ENCODE data around the gene CAPN5.
"Not testable (repeated sequence)": the region's sequence is repeated elsewhere in the genome, so short reads cannot be mapped to it uniquely, and the experiment has no call there.

Gene CAPN5

DNA sequence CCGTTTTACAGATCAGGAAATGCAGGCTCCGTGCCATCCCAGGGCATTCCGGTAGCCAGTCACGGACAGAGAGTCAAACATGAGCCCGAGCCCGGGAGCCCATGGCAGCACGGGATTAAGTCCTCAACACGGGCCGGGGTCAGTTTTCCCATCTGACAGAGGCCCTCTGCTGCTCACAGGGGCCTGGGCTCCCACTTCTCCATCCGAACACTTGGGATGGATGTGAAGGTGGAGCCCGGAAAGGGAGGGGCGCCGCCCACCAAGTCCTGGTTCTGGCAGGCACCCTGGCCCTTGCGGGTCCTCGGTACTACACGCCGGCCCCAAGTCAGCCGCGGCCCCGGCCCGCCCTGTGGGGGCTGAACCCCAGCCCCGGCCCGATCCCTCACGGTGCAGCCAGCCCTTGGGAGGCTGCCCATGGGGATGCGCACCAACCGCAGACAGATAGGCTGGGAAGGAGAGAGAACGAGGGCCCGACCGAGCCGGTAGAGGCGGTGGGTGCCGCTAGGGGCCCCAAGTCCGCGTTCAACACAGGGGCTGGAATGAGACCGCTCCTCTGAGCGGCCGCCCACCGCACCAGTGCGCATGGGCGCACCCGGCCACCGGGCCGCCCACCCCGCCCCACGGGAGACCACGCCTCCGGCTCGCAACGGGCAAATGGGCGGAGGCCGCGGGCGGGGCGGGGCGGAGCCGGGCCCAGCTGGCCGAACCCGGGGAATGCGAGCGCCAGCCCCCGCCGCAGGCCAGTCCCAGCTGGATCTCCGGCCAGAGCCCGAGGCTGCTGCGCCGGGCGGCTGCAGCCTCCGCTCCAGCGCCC lies at the start of gene CAPN5:
Gene CAPN5, plus strand, starts transcription at position 743 of the 814 bp plus-strand sequence. CDS start 17,916 bp downstream, outside the sequence.
- TF ChIP-seq CTCF (IDR thresholded peaks at IDR 0.05; ENCODE audit: poor library complexity, severe bottlenecking): peak; percentile 28
- ATAC-seq (ENCODE audit: low read depth): peak; percentile 90
- Histone ChIP-seq H3K9me3 (ENCODE audit: severe bottlenecking) (no peaks in the 10 kb centered on the region), H3K4me1 (ENCODE audit: insufficient read depth, poor library complexity, severe bottlenecking) (no peaks in the 10 kb centered on the region), H3K27ac (ENCODE audit: poor library complexity, severe bottlenecking) (no peak within 1 kb of the TSS), H3K36me3 (ENCODE audit: low read depth) (no peaks in the 10 kb centered on the region), H3K4me3 (ENCODE audit: severe bottlenecking) (peak within 1 kb of the TSS; percentile 56), H3K27me3 (ENCODE audit: insufficient read depth, poor library complexity, severe bottlenecking) (no peaks in the 10 kb centered on the region)
- peak; percentile 85 for DNase-seq (ENCODE audit: low spot score)

GRCh38 chr11:77018396-77018924 lies 48.3 kb upstream of the CAPN5 start:
- not testable (repeated sequence) for ATAC-seq (ENCODE audit: low read depth); H3K4me3 ChIP-seq (ENCODE audit: severe bottlenecking); H3K27ac ChIP-seq (ENCODE audit: poor library complexity, severe bottlenecking); H3K27me3 ChIP-seq (ENCODE audit: insufficient read depth, poor library complexity, severe bottlenecking); DNase-seq (ENCODE audit: low spot score); H3K9me3 ChIP-seq (ENCODE audit: severe bottlenecking)
- H3K4me1 ChIP-seq (ENCODE audit: insufficient read depth, poor library complexity, severe bottlenecking): peaks cover 25% of the 10 kb centered on the region
- H3K36me3 ChIP-seq (ENCODE audit: low read depth): peaks cover 31% of the 10 kb centered on the region

GRCh38 chr11:77019976-77020595 lies 46.7 kb upstream of the CAPN5 start:
- H3K27ac ChIP-seq (ENCODE audit: poor library complexity, severe bottlenecking): peak overlapping the region; percentile 32
- peak; percentile 75 for ATAC-seq (ENCODE audit: low read depth)
- no peak for DNase-seq (ENCODE audit: low spot score)

GRCh38 chr11:77020734-77021133 lies 46.0 kb upstream of the CAPN5 start:
- H3K27me3 ChIP-seq (ENCODE audit: insufficient read depth, poor library complexity, severe bottlenecking): no peaks in the 10 kb centered on the region
- H3K36me3 ChIP-seq (ENCODE audit: low read depth): peaks cover 32% of the 10 kb centered on the region
- peaks cover 17% of the 10 kb centered on the region for H3K4me1 ChIP-seq (ENCODE audit: insufficient read depth, poor library complexity, severe bottlenecking)
- ATAC-seq (ENCODE audit: low read depth): peak; percentile 81
- no peaks in the 10 kb centered on the region for H3K9me3 ChIP-seq (ENCODE audit: severe bottlenecking)
- DNase-seq (ENCODE audit: low spot score): no peak
- peak overlapping the region; percentile 32 for H3K27ac ChIP-seq (ENCODE audit: poor library complexity, severe bottlenecking)
- TF ChIP-seq CTCF (IDR thresholded peaks at IDR 0.05; ENCODE audit: poor library complexity, severe bottlenecking): no peak
- no peak overlapping the region for H3K4me3 ChIP-seq (ENCODE audit: severe bottlenecking)

More at GRCh38 chr11:77019976-77020595, 46.7 kb upstream of the CAPN5 start:
- TF ChIP-seq CTCF (IDR thresholded peaks at IDR 0.05; ENCODE audit: poor library complexity, severe bottlenecking): no peak
- peaks cover 23% of the 10 kb centered on the region for H3K4me1 ChIP-seq (ENCODE audit: insufficient read depth, poor library complexity, severe bottlenecking)
- H3K4me3 ChIP-seq (ENCODE audit: severe bottlenecking): no peak overlapping the region
- no peaks in the 10 kb centered on the region for H3K9me3 ChIP-seq (ENCODE audit: severe bottlenecking)
- peaks cover 32% of the 10 kb centered on the region for H3K36me3 ChIP-seq (ENCODE audit: low read depth)
- H3K27me3 ChIP-seq (ENCODE audit: insufficient read depth, poor library complexity, severe bottlenecking): no peaks in the 10 kb centered on the region

GRCh38 chr11:77024745-77025144 lies 42.0 kb upstream of the CAPN5 start:
- H3K4me3 ChIP-seq (ENCODE audit: severe bottlenecking): no peak overlapping the region
- no peaks in the 10 kb centered on the region for H3K9me3 ChIP-seq (ENCODE audit: severe bottlenecking)
- no peaks in the 10 kb centered on the region for H3K27me3 ChIP-seq (ENCODE audit: insufficient read depth, poor library complexity, severe bottlenecking)
- H3K4me1 ChIP-seq (ENCODE audit: insufficient read depth, poor library complexity, severe bottlenecking): peaks cover 14% of the 10 kb centered on the region
- DNase-seq (ENCODE audit: low spot score) (no peak), ATAC-seq (ENCODE audit: low read depth) (no peak)
- H3K27ac ChIP-seq (ENCODE audit: poor library complexity, severe bottlenecking): no peak overlapping the region
- H3K36me3 ChIP-seq (ENCODE audit: low read depth): peaks cover 22% of the 10 kb centered on the region
- no peak for TF ChIP-seq CTCF (IDR thresholded peaks at IDR 0.05; ENCODE audit: poor library complexity, severe bottlenecking)
